Progenitor cell of endocrine pancreas (in vitro differentiated cells): ENCODE data around the gene SLC9C1. TPM values are rescaled to one million over a fixed set of nuclear protein-coding genes. Genes with fewer than 3 reads are reported as not detected.
"Not testable (repeated sequence)": the region's sequence is repeated elsewhere in the genome, so short reads cannot be mapped to it uniquely, and the experiment has no call there.

Experiments
- DNase-seq: peaks from one replicate; pipeline ENCODE4 v3.0.0; 2021; ENCODE audit warnings: low spot score; ENCODE audit not compliant: unreplicated experiment
- H3K27ac Mint-ChIP-seq: 2 replicates; pipeline ENCODE4 v1.8.0; 2021; ENCODE audit warnings: mild to moderate bottlenecking, moderate library complexity, mixed read lengths
- H3K27me3 Mint-ChIP-seq: 2 replicates; pipeline ENCODE4 v1.8.0; 2021; ENCODE audit warnings: mixed read lengths
- H3K36me3 Mint-ChIP-seq: 2 replicates; pipeline ENCODE4 v1.8.0; 2022; ENCODE audit warnings: mixed read lengths; ENCODE audit not compliant: insufficient read depth
- H3K4me1 Mint-ChIP-seq: 2 replicates; pipeline ENCODE4 v1.8.0; 2021; ENCODE audit warnings: low read depth, mixed read lengths
- H3K4me3 Mint-ChIP-seq: 2 replicates; pipeline ENCODE4 v1.8.0; 2021; ENCODE audit warnings: low read depth, mild to moderate bottlenecking, moderate library complexity, mixed read lengths
- H3K9me3 Mint-ChIP-seq: 2 replicates; pipeline ENCODE4 v1.8.0; 2021; ENCODE audit warnings: low read depth, mixed read lengths
- CTCF ChIP-seq: fragments of 200-600 bp; sonication (generic); IDR thresholded peaks from one replicate; pipeline ENCODE4 v1.5.0; 2021; ENCODE audit warnings: antibody characterized with exemption, mild to moderate bottlenecking; ENCODE audit not compliant: unreplicated experiment
- total RNA-seq: library from RNA; stranded (reverse); gene quantifications from 2 replicates; pipeline ENCODE4 v1.2.1, GENCODE V29; 2021

The SLC9C1 gene
- total RNA-seq, 1 donor from 2014 or later: 1.5 TPM

GRCh38 chr3:112197131-112197530, 96.9 kb downstream of the SLC9C1 start:
- H3K27me3 Mint-ChIP-seq: no peaks in the 10 kb centered on the region
- H3K4me1 Mint-ChIP-seq: peaks cover 6% of the 10 kb centered on the region
- no peak for TF ChIP-seq CTCF
- H3K4me3 Mint-ChIP-seq: no peak overlapping the region
- H3K36me3 Mint-ChIP-seq: peaks cover 9% of the 10 kb centered on the region
- H3K27ac Mint-ChIP-seq: peak overlapping the region; percentile 31
- no peak for DNase-seq
- peaks cover 16% of the 10 kb centered on the region for H3K9me3 Mint-ChIP-seq

DNA sequence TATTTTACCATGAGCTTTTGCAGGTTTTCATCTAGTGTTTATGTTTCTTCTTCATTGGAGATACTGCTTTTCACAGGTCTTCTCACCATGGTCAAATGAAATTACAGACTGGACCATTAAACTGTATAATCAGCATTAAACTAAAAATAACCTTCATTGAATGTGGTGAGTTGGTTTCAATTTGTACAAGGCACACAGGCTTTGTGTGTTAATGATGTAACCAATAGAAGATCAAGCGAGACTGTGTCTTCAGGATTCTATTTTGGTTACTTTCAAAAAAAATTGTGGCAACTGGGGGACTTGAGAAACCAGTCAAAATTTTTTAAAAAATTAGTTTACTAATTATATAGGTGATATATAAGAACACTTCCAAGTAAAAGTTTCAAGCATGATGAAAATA, 106.7 kb downstream of the SLC9C1 start:
- Mint-ChIP-seq H3K4me3 (no peak overlapping the region), H3K4me1 (no peaks in the 10 kb centered on the region)

DNA sequence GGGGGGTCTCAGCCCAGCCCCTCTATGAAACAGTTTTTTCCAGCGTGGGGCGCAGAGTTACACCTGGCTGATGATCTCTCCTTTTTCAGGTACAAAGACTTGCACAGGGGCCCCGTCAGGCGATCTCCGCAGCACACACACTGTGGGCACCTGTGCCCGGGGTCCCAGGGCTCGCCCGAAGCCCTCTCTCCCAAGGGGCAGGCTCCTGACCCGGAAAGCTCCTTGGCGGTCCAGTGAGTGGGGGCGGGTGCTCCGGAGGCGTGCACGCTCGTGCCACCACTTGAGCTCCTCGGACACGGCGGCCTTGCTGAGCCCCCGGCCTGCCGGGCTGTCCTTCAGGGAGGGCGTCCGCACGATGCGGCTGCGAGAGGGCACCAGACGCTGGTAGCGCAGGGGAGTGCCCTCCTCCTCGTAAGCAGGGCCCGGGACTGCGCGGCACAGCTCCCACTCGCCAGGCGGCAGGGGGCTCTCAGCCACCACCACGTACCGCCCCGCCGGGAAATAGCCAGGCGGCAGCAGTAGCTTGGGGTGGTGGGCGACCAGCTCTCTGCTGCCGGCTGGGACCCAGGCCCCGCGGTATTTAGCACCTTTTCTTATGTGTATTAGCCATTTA, 108.5 kb downstream of the SLC9C1 start:
- H3K9me3 Mint-ChIP-seq, H3K27me3 Mint-ChIP-seq, H3K27ac Mint-ChIP-seq, H3K36me3 Mint-ChIP-seq, DNase-seq, H3K4me1 Mint-ChIP-seq: not testable (repeated sequence)
- TF ChIP-seq CTCF: peak; percentile 23
- peak overlapping the region; percentile 55 for H3K4me3 Mint-ChIP-seq

More for the DNA sequence above, 106.7 kb downstream of the SLC9C1 start:
- Mint-ChIP-seq H3K27ac (no peak overlapping the region), H3K36me3 (peaks cover 7% of the 10 kb centered on the region), H3K9me3 (peaks cover 12% of the 10 kb centered on the region), H3K27me3 (no peaks in the 10 kb centered on the region)
- DNase-seq: no peak
- TF ChIP-seq CTCF: no peak

- H3K27me3 Mint-ChIP-seq: no peaks in the 10 kb centered on the region
- H3K4me1 Mint-ChIP-seq: no peaks in the 10 kb centered on the region
These were observed 118.4 kb downstream of the SLC9C1 start for GRCh38 chr3:112175646-112176045.

DNA sequence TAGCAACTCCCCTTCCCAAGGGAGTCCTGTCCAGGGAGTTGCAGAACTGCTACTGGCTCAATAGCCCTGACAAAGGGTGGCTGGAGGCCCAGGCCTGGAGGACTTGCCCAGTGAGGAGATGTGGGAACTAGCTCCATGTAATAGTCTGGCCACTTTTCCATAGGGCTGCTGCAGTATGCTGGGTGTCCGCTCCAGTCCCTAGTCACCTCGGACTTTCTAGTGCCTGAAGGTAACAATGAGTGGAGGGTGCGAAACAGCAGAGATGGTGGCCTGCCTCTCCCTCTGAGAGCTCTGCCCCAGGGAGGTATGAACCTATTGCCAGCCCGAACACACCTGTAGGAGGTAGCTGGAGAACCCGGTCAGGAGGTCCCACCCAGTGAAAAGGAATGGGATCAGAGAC, 119.0 kb downstream of the SLC9C1 start:
- H3K27ac Mint-ChIP-seq: no peak overlapping the region
- H3K36me3 Mint-ChIP-seq: no peaks in the 10 kb centered on the region

More at GRCh38 chr3:112175646-112176045, 118.4 kb downstream of the SLC9C1 start:
- DNase-seq: no peak
- TF ChIP-seq CTCF: no peak
- Mint-ChIP-seq H3K9me3 (no peaks in the 10 kb centered on the region), H3K27ac (no peak overlapping the region), H3K36me3 (no peaks in the 10 kb centered on the region), H3K4me3 (no peak overlapping the region)

More for the DNA sequence above, 119.0 kb downstream of the SLC9C1 start:
- no peak for DNase-seq
- TF ChIP-seq CTCF: no peak
- Mint-ChIP-seq H3K4me3 (no peak overlapping the region), H3K9me3 (no peaks in the 10 kb centered on the region), H3K27me3 (no peaks in the 10 kb centered on the region), H3K4me1 (no peaks in the 10 kb centered on the region)
